SHP77 treated with DMSO at 0.1 percent for 48 hours (cell line): Measurements from ENCODE around the gene SNX24.

Experiments
- DNase-seq: peaks from one replicate; lab custom pipeline; 2025; lab: John Stamatoyannopoulos, UW

Gene SNX24

GRCh38 chr5:122921826-122922225, 76.4 kb downstream of the SNX24 start:
- DNase-seq = no peak

GRCh38 chr5:122924203-122924602, 78.8 kb downstream of the SNX24 start:
- DNase-seq = no peak

- DNase-seq = no peak
These were observed 79.4 kb downstream of the SNX24 start for GRCh38 chr5:122924719-122925395.

GRCh38 chr5:122929001-122929400, 83.6 kb downstream of the SNX24 start:
- DNase-seq = no peak

- DNase-seq = no peak
These were observed 84.6 kb downstream of the SNX24 start for GRCh38 chr5:122929980-122930379.

- no peak for DNase-seq
These were observed 88.5 kb downstream of the SNX24 start for GRCh38 chr5:122933956-122934355.

- no peak for DNase-seq
These were observed 90.7 kb downstream of the SNX24 start for GRCh38 chr5:122936088-122936487.

- no peak for DNase-seq
These were observed 92.5 kb downstream of the SNX24 start for GRCh38 chr5:122937914-122938313.

- peak; percentile 66 for DNase-seq
These were observed 95.5 kb downstream of the SNX24 start for GRCh38 chr5:122940890-122941289.

- peak; percentile 22 for DNase-seq
These were observed 96.3 kb downstream of the SNX24 start for GRCh38 chr5:122941737-122942136.

- DNase-seq = peak; percentile 80
These were observed 96.9 kb downstream of the SNX24 start for GRCh38 chr5:122942164-122942914.

- no peak for DNase-seq
These were observed 97.8 kb downstream of the SNX24 start for GRCh38 chr5:122943050-122943698.

- DNase-seq = no peak
These were observed 98.6 kb downstream of the SNX24 start for GRCh38 chr5:122944051-122944450.

GRCh38 chr5:122947372-122947771, 102.0 kb downstream of the SNX24 start:
- no peak for DNase-seq

- DNase-seq = no peak
These were observed 102.4 kb downstream of the SNX24 start for GRCh38 chr5:122947772-122948171.

- no peak for DNase-seq
These were observed 102.9 kb downstream of the SNX24 start for GRCh38 chr5:122948319-122948718.

- no peak for DNase-seq
These were observed 106.2 kb downstream of the SNX24 start for GRCh38 chr5:122951658-122952057.

GRCh38 chr5:122954719-122955118, 109.3 kb downstream of the SNX24 start:
- DNase-seq = no peak

- no peak for DNase-seq
These were observed 112.0 kb downstream of the SNX24 start for GRCh38 chr5:122957457-122957856.

- no peak for DNase-seq
These were observed 114.5 kb downstream of the SNX24 start for GRCh38 chr5:122959740-122960445.

- DNase-seq = no peak
These were observed 117.9 kb downstream of the SNX24 start for GRCh38 chr5:122963305-122963704.

- DNase-seq = no peak
These were observed 119.7 kb downstream of the SNX24 start for GRCh38 chr5:122965111-122965510.
